Muscle layer of colon (tissue), 2 donors: ENCODE results near the gene SOX8.

Experiments
- H3K27ac ChIP-seq: one replicate; pipeline ENCODE4 v1.7.0; 2013; ENCODE audit warnings: low read depth, mild to moderate bottlenecking, low read length, moderate library complexity
- H3K27me3 ChIP-seq, 2 donors: one replicate each; pipeline ENCODE4 v1.7.0; 2013; ENCODE audit warnings: low read length in 2 of 2, mild to moderate bottlenecking in 2 of 2; ENCODE audit not compliant: insufficient read depth in 2 of 2, control insufficient read depth in 1 of 2
- H3K36me3 ChIP-seq: one replicate; pipeline ENCODE4 v1.7.0; 2013; ENCODE audit warnings: mild to moderate bottlenecking, low read length; ENCODE audit not compliant: insufficient read depth
- H3K4me1 ChIP-seq: one replicate; pipeline ENCODE4 v1.7.0; 2013; ENCODE audit warnings: mild to moderate bottlenecking, low read length; ENCODE audit not compliant: insufficient read depth
- H3K4me3 ChIP-seq, 2 donors: one replicate each; pipeline ENCODE4 v1.7.0; 2013; ENCODE audit warnings: low read length in 2 of 2, low read depth in 1 of 2, mild to moderate bottlenecking in 1 of 2, moderate library complexity in 1 of 2
- H3K9ac ChIP-seq: one replicate; pipeline ENCODE4 v1.7.0; 2013; ENCODE audit warnings: low read length
- H3K9me3 ChIP-seq: one replicate; pipeline ENCODE4 v1.7.0; 2013; ENCODE audit warnings: mild to moderate bottlenecking, low read length
- donor health status: abdominal sarcoma.
- donor health status: Adenocarcinoma of cecum.

SOX8 gene

DNA sequence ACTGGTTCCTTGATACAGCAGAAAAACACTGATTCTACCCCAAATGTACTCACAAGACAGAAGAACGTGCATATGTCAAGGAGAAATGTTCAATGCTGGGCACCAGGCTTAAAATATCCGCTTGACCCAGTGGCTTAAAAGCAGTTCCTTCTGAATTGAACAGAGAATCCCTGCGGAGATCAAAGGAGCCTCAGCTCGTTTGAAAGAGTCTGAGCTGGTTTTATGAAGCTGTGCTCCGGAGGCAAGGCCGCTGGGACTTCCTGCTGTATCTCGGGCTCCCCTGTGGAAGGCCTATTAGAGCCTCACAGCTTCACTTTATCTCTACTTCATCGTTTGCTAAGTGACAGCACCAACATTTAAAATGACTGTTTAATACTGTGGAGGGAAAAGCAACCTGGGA, 12.9 kb upstream of the SOX8 start:
- Histone ChIP-seq H3K36me3 (peaks cover 4% of the 10 kb centered on the region), H3K27ac (no peak overlapping the region), H3K27me3 (no peaks in the 10 kb centered on the region), H3K4me1 (peaks cover 9% of the 10 kb centered on the region), H3K9ac (no peak overlapping the region), H3K4me3 (no peak overlapping the region), H3K9me3 (no peaks in the 10 kb centered on the region)

DNA sequence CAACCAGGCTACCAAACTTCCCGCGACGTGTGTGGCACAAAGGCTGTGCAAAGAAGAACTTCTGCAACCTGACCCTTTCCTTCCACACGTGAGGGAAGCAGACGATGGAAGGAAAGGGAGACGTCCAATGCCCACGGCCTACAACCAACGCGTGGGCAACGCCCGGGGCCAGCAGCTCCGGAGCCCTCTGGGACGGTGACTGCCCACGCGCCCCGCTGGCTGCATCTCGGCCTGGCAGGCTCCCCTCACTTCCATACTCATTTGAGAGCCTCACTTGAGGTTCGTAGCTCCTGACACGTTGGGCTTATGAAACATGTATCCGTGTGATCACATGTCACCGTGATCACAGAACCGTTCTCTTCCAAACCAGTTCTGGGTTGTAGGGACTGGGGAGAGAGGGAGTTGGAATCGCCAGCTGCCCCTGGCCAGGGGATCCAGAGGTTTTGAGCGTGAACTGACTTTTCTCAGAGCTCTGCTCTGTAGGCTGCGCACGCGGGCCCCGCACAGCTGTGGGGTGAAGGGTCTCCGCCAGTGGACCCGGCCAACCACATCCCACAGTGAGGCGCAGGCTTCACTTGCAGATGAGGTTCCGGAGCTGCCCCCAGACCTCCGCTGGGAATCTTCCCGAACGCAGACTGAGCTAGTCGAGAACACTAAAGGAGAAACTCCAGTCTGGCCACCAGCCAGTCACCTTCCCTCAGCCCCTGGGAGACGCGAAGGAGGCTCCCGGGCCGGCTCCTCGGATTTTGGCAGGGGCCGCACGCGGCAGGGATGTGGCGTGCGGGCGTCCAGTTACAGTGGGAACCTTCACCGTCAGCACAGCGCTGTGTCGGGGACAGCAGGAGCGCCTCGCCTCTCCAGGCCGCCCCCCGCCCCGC, 11.8 kb upstream of the SOX8 start:
- Histone ChIP-seq H3K27ac (peak overlapping the region; percentile 80), H3K4me1 (peaks cover 9% of the 10 kb centered on the region), H3K36me3 (peaks cover 4% of the 10 kb centered on the region), H3K27me3 (no peaks in the 10 kb centered on the region), H3K4me3 (peak overlapping the region; percentile 71 to 96), H3K9ac (no peak overlapping the region), H3K9me3 (no peaks in the 10 kb centered on the region)

DNA sequence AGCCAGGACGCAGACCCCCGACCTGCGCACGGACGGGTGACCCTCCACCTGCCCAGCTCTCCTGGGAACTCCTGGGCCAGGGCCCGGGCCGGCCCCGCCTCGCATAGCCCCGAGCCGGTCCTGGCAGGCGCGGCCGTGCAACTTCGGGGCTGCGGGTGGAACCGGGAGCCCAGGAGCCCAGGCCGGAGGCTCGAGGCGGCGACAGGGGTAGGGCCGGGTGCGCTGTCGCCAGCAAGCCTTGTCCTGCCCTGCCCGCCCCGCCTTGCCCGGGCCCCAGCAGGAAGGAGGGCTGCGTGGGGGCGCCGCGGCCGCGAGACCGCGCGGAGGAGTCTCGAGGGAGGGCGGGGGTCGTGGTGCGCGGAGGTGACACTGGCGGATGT, 11.2 kb upstream of the SOX8 start:
- Histone ChIP-seq H3K9ac (no peak overlapping the region), H3K9me3 (no peaks in the 10 kb centered on the region), H3K27me3 (no peaks in the 10 kb centered on the region), H3K4me3 (peak overlapping the region; percentile 71 to 96), H3K36me3 (peaks cover 4% of the 10 kb centered on the region), H3K4me1 (peaks cover 9% of the 10 kb centered on the region), H3K27ac (peak overlapping the region; percentile 80)

DNA sequence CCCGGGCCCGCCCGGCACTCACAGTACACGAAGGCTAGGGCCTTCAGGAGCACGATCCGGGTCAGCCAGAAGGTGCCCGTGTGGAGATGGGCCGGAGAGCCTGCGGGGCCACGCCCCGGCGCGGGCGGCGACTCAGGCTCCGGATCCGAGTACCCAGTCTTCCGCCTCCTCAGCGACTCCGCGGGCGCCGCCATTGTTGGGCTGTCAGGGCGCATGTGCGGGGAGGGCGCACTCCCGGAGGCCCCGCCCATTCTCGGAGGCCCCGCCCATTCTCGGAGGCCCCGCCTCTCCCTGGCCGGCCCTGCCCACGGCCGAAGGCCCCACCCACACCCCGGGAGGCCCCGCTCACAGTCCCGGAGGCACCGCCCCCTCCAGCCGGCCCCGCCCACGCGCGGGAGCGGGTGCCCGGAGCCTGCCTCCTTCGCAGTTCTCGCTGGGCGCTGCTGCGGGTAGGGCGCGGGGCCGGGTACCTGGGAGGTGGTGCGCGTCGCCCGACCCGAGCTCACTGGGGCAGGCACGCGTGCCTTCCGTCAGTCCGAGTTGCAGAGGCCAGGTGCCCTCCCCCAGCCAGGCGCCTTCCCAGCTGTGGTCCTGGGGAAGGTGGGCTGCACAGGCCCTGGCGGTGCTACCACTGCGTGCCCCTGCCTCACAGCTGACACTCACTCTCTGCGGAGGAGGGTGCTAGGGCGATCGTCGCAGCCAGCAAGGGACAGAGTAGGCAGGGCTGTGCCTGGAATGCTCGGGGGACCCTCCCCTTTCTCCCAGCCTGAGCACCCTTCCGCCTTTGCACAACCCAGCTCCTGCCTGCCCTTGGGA, 10.6 kb upstream of the SOX8 start, which contains the start of gene LMF1:
Gene LMF1 (minus strand): TSS at position 219 of the 816 bp plus-strand sequence. CDS start 4 bp downstream, at position 215.
- peak within 1 kb of the TSS; percentile 80 for H3K27ac ChIP-seq
- H3K9ac ChIP-seq: no peak within 1 kb of the TSS
- H3K9me3 ChIP-seq: no peaks in the 10 kb centered on the region
- H3K4me3 ChIP-seq: peak within 1 kb of the TSS; percentile 71 to 96
- H3K27me3 ChIP-seq: no peaks in the 10 kb centered on the region
- peaks cover 4% of the 10 kb centered on the region for H3K36me3 ChIP-seq
- peaks cover 9% of the 10 kb centered on the region for H3K4me1 ChIP-seq

DNA sequence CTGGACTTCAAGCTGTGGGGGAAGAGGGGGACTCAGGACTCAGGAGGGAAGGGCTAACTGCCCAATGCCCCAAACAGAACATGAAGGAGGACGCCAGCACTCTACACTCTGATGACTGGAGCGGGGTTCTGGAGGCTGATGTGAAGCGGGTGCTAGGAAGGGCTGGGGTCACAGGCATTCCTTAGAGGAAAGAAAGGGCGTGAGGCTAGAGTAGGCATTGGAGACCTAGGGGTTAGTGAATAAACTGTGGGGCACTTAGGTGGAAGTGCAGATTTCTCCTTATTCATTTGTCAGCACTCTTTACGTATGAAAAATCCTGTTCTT, 10.0 kb upstream of the SOX8 start:
- H3K27me3 ChIP-seq: no peaks in the 10 kb centered on the region
- no peak overlapping the region for H3K27ac ChIP-seq
- no peaks in the 10 kb centered on the region for H3K9me3 ChIP-seq
- no peak overlapping the region for H3K9ac ChIP-seq
- peaks cover 4% of the 10 kb centered on the region for H3K36me3 ChIP-seq
- H3K4me3 ChIP-seq: no peak overlapping the region
- peaks cover 9% of the 10 kb centered on the region for H3K4me1 ChIP-seq

DNA sequence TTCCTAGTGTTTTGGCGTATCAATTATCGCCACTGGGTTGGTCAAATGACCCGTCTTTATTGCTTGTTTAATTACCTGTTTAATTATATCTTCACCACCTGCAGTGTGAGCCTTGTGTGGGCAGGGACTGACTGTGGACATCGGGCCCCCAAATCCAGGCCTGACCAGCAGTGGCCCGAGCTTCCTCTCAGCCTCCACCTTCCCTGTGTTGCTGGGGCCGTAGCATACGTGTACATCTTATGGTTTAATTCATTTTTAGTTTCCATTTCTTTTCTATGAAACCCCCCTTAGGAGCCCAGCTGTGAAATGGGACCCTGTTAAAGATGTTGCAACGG, 9.6 kb upstream of the SOX8 start:
- peaks cover 9% of the 10 kb centered on the region for H3K4me1 ChIP-seq
- no peak overlapping the region for H3K9ac ChIP-seq
- no peaks in the 10 kb centered on the region for H3K27me3 ChIP-seq
- H3K4me3 ChIP-seq: no peak overlapping the region
- H3K9me3 ChIP-seq: no peaks in the 10 kb centered on the region
- peaks cover 4% of the 10 kb centered on the region for H3K36me3 ChIP-seq
- no peak overlapping the region for H3K27ac ChIP-seq

DNA sequence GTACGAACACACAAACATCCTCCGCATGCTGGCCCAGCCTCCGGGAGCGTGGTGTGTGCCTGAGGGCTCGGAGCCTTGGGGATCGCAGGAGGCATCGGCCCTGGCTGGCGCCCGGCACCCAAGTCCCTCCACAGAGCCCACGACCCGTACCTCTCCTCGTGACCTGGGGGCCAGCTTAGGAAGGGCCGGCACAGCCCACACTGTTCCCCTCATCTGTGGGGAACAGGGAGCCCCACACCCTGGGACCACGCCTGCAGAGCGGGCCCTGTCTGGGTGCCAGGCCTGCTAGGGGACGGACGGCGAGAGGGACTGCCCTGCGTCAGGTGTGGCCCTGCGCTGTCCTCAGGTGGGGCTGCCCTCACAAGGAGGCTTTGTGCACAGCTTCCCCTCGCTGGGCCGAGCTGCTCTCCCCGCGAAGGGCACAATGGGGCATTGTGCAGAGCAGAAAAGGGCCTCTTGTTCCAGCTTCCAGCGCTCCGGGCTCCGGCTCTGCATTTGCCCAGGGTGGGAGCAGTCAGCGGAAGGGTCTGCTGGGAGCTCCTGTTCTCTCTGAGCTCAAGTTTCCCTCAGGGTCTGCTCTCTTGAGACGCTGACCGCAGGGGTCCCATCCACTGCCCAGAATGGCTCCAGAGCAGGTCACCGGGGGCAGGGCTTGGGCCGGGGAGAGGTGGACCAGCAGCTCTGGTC, 9.1 kb upstream of the SOX8 start:
- Histone ChIP-seq H3K9me3 (no peaks in the 10 kb centered on the region), H3K4me3 (no peak overlapping the region), H3K27me3 (no peaks in the 10 kb centered on the region), H3K27ac (no peak overlapping the region), H3K4me1 (peaks cover 9% of the 10 kb centered on the region), H3K36me3 (peaks cover 4% of the 10 kb centered on the region), H3K9ac (no peak overlapping the region)

DNA sequence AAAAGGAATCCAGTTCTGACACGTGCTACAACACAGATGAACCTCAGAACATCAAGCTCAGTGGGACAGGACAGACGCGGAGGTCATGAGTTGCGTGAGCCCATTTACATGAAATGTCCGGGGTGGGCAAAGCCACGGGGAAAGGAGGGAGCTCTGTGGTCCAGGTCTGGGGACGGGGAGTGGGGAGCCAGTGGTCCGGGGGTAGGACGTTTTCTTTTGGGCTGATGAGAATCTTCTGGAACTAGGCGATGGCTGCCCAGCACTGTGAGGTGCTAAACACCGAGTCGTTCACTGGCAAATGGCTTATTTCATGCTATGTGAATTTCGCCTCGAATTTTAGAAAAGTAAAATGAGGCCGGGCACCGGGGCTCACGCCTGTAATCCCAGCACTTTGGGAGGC, 8.2 kb upstream of the SOX8 start:
- H3K27me3 ChIP-seq: peaks cover 0 to 4% of the 10 kb centered on the region in 2 donors
- H3K4me1 ChIP-seq: peaks cover 9% of the 10 kb centered on the region
- no peak overlapping the region for H3K4me3 ChIP-seq
- H3K27ac ChIP-seq: no peak overlapping the region
- H3K9me3 ChIP-seq: no peaks in the 10 kb centered on the region
- H3K9ac ChIP-seq: no peak overlapping the region
- H3K36me3 ChIP-seq: peaks cover 4% of the 10 kb centered on the region

DNA sequence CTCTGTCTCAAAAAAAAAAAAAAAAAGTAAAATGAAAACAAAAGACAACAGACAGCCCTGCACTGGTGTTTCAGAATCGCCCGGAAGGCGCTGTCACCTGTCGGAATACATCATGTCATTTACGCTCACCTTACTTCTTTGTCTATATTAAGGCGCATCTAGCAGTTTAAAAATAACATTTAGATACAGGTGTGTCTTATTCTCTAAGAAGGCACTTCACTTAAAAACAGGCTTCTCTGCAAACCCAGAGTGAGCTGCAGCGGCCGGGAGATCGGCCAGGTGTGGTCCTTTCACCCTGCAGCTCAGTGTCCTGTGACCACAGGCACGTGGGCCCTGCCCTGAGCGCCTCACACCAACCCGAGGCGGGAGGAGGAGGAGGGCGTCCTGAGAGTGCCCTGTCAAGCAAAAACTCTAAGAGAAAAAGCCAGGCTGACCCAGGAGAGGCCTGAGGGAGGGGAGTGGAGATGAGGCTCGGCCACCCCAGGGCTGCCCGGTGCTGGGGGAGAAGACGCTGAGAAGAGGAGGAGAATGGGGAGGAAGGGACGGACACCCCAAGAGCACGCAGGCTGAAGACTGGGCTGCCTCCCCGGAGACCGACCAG, 7.5 kb upstream of the SOX8 start:
- H3K4me1 ChIP-seq: peaks cover 9% of the 10 kb centered on the region
- H3K4me3 ChIP-seq: no peak overlapping the region
- no peak overlapping the region for H3K9ac ChIP-seq
- H3K27ac ChIP-seq: no peak overlapping the region
- peaks cover 0 to 11% of the 10 kb centered on the region in 2 donors for H3K27me3 ChIP-seq
- H3K36me3 ChIP-seq: no peaks in the 10 kb centered on the region
- H3K9me3 ChIP-seq: no peaks in the 10 kb centered on the region

DNA sequence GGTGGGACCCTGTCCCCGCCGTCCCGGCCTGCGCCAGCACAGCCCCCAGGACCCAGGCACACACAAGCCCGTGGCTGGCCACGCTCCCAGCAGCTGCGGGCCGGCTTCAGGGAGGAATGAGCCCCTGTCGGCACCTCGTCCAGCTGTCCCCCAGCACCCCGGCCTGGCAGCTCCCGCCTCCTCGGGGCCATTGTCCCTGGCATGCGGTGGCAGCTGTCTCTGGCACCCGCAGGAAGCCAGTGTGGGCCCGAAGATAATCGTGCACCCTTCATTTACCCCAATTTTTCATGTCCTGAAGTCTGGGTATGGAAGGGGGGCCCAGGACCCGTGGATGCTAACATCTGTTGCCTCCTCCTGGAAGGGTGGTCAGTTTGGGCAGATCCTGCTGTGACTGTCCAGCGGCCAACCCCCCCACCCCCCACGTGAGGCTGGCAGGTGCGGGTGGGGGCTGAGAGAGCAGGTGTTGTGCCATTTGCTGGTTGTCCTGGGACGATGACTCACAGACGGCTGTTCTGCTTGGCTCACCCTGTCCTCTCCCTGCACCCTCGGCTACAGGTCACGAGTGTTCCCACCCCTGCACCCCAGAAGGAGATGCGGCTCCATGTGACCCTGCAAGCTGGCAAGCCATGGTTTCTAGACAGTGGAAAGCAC, 6.8 kb upstream of the SOX8 start:
- Histone ChIP-seq H3K4me1 (peaks cover 4% of the 10 kb centered on the region), H3K9me3 (no peaks in the 10 kb centered on the region), H3K4me3 (no peak overlapping the region), H3K27me3 (peaks cover 0 to 17% of the 10 kb centered on the region in 2 donors), H3K9ac (no peak overlapping the region), H3K36me3 (no peaks in the 10 kb centered on the region), H3K27ac (no peak overlapping the region)

DNA sequence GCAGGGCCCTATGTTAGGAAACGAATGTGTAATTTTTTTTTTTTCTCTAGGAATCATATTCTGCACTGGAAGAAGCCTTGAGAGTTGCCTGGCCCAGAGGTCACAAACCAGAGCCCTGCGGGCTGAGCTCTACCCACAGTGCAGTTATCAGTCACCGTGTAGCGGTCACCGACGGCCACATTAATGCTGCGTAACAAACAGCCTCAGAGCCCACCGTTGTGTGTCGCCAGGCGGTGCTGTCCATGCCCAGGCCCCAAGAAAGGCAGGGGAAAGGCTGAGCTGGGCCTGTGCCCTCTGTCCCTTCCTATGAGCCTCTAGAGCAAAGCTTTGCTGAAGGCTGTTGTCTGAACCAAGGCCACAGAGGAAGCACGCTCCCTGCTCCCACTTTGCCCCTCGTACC, 6.3 kb upstream of the SOX8 start:
- Histone ChIP-seq H3K9ac (no peak overlapping the region), H3K9me3 (no peaks in the 10 kb centered on the region), H3K36me3 (no peaks in the 10 kb centered on the region), H3K27me3 (peaks cover 0 to 23% of the 10 kb centered on the region in 2 donors), H3K27ac (no peak overlapping the region), H3K4me3 (no peak overlapping the region), H3K4me1 (no peaks in the 10 kb centered on the region)
